SK-N-SH treated with all-trans-retinoic acid at 6 μM for 48 hours (cell line): Measurements from ENCODE around the gene MZB1.

Experiments used
- ARNTL ChIP-seq: fragments of 450-650 bp; formaldehyde crosslinking; IDR thresholded peaks from 2 replicates; pipeline ENCODE4 v1.5.0; 2020; ENCODE audit warnings: low read depth, mild to moderate bottlenecking, moderate library complexity, borderline replicate concordance
- CSDC2 ChIP-seq: fragments of 250-450 bp; sonication (Bioruptor Pico); IDR thresholded peaks from 2 replicates; pipeline ENCODE4 v1.5.0; 2020; ENCODE audit warnings: mild to moderate bottlenecking, moderate library complexity
- ESRRG ChIP-seq: fragments of 250-450 bp; sonication (Bioruptor Pico); IDR thresholded peaks from 2 replicates; pipeline ENCODE4 v1.6.1; 2021; ENCODE audit warnings: mild to moderate bottlenecking
- ISL1 ChIP-seq: fragments of 250-450 bp; sonication (Bioruptor Pico); IDR thresholded peaks from 2 replicates; pipeline ENCODE4 v2.1.2; 2022; ENCODE audit warnings: mild to moderate bottlenecking, moderate library complexity
- OSR1 ChIP-seq: fragments of 250-450 bp; sonication (Bioruptor Pico); IDR thresholded peaks from 2 replicates; pipeline ENCODE4 v1.8.0; 2022; ENCODE audit warnings: moderate library complexity, mild to moderate bottlenecking, inconsistent platforms
- PPARA ChIP-seq: fragments of 250-450 bp; sonication (Bioruptor Pico); IDR thresholded peaks from 2 replicates; pipeline ENCODE4 v1.5.0; 2020; ENCODE audit warnings: mild to moderate bottlenecking, borderline replicate concordance
- RARB ChIP-seq: fragments of 250-450 bp; sonication (Bioruptor Pico); IDR thresholded peaks from 2 replicates; pipeline ENCODE4 v1.8.0; 2021; ENCODE audit warnings: mild to moderate bottlenecking, moderate library complexity
- TOX ChIP-seq: fragments of 250-450 bp; sonication (Bioruptor Pico); IDR thresholded peaks from 2 replicates; pipeline ENCODE4 v1.8.0; 2021; ENCODE audit warnings: mild to moderate bottlenecking, moderate library complexity, borderline replicate concordance
- ZNF70 ChIP-seq: fragments of 450-650 bp; formaldehyde crosslinking; IDR thresholded peaks from 2 replicates; pipeline ENCODE4 v1.5.0; 2020; ENCODE audit warnings: mild to moderate bottlenecking, moderate library complexity
- TF ChIP-seq, protein P1 (sequence below): fragments of 250-450 bp; sonication (Bioruptor Pico); IDR thresholded peaks from 2 replicates; pipeline ENCODE4 v1.5.1; 2020; ENCODE audit warnings: low read depth, mild to moderate bottlenecking, moderate library complexity
- TF ChIP-seq, protein P2 (sequence below): fragments of 250-450 bp; sonication (Bioruptor Pico); IDR thresholded peaks from 2 replicates; pipeline ENCODE4 v1.5.0; 2020; ENCODE audit warnings: mild to moderate bottlenecking, moderate library complexity
- TF ChIP-seq, protein P3 (sequence below): fragments of 250-450 bp; sonication (Bioruptor Pico); IDR thresholded peaks from 2 replicates; pipeline ENCODE4 v1.5.1; 2021; ENCODE audit warnings: mild to moderate bottlenecking, moderate library complexity
- TF ChIP-seq, protein P4 (sequence below): fragments of 250-450 bp; sonication (Bioruptor Pico); IDR thresholded peaks from 2 replicates; pipeline ENCODE4 v1.8.0; 2020; ENCODE audit warnings: mild to moderate bottlenecking, moderate library complexity, borderline replicate concordance

DNA sequence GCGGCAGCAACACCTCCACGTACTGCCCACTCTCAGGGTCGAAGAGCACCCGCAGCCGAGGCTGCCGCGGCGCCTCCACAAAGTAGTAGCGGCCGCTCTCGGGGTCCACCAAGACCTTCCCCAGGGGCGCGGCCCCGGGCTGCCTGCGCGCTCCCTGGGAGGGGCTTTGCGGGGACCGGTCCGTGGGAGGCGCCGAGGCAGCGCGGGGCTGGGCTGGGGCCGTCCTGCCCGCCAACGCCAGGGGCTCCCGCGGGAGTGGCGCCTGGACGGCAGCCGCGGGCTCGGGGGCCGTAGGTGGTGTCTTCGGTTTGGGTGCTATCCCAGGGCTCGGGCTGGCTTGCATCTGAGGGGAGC is 2.6 kb upstream of the MZB1 start:
- TF ChIP-seq, protein P1, sequence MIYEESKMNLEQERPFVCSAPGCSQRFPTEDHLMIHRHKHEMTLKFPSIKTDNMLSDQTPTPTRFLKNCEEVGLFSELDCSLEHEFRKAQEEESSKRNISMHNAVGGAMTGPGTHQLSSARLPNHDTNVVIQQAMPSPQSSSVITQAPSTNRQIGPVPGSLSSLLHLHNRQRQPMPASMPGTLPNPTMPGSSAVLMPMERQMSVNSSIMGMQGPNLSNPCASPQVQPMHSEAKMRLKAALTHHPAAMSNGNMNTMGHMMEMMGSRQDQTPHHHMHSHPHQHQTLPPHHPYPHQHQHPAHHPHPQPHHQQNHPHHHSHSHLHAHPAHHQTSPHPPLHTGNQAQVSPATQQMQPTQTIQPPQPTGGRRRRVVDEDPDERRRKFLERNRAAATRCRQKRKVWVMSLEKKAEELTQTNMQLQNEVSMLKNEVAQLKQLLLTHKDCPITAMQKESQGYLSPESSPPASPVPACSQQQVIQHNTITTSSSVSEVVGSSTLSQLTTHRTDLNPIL (CRISPR knock-in tag) = no peak
- TF ChIP-seq RARB (CRISPR knock-in tag) (no peak), CSDC2 (no peak), ESRRG (no peak), ZNF70 (CRISPR knock-in tag) (no peak), ARNTL (no peak), ISL1 (CRISPR knock-in tag) (no peak), TOX (CRISPR knock-in tag) (no peak), PPARA (no peak), OSR1 (CRISPR knock-in tag) (no peak)
- TF ChIP-seq, protein P2, sequence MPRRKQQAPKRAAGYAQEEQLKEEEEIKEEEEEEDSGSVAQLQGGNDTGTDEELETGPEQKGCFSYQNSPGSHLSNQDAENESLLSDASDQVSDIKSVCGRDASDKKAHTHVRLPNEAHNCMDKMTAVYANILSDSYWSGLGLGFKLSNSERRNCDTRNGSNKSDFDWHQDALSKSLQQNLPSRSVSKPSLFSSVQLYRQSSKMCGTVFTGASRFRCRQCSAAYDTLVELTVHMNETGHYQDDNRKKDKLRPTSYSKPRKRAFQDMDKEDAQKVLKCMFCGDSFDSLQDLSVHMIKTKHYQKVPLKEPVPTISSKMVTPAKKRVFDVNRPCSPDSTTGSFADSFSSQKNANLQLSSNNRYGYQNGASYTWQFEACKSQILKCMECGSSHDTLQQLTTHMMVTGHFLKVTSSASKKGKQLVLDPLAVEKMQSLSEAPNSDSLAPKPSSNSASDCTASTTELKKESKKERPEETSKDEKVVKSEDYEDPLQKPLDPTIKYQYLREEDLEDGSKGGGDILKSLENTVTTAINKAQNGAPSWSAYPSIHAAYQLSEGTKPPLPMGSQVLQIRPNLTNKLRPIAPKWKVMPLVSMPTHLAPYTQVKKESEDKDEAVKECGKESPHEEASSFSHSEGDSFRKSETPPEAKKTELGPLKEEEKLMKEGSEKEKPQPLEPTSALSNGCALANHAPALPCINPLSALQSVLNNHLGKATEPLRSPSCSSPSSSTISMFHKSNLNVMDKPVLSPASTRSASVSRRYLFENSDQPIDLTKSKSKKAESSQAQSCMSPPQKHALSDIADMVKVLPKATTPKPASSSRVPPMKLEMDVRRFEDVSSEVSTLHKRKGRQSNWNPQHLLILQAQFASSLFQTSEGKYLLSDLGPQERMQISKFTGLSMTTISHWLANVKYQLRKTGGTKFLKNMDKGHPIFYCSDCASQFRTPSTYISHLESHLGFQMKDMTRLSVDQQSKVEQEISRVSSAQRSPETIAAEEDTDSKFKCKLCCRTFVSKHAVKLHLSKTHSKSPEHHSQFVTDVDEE = no peak
- TF ChIP-seq, protein P3, sequence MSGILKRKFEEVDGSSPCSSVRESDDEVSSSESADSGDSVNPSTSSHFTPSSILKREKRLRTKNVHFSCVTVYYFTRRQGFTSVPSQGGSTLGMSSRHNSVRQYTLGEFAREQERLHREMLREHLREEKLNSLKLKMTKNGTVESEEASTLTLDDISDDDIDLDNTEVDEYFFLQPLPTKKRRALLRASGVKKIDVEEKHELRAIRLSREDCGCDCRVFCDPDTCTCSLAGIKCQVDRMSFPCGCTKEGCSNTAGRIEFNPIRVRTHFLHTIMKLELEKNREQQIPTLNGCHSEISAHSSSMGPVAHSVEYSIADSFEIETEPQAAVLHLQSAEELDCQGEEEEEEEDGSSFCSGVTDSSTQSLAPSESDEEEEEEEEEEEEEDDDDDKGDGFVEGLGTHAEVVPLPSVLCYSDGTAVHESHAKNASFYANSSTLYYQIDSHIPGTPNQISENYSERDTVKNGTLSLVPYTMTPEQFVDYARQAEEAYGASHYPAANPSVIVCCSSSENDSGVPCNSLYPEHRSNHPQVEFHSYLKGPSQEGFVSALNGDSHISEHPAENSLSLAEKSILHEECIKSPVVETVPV (CRISPR knock-in tag) = no peak
- TF ChIP-seq, protein P4, sequence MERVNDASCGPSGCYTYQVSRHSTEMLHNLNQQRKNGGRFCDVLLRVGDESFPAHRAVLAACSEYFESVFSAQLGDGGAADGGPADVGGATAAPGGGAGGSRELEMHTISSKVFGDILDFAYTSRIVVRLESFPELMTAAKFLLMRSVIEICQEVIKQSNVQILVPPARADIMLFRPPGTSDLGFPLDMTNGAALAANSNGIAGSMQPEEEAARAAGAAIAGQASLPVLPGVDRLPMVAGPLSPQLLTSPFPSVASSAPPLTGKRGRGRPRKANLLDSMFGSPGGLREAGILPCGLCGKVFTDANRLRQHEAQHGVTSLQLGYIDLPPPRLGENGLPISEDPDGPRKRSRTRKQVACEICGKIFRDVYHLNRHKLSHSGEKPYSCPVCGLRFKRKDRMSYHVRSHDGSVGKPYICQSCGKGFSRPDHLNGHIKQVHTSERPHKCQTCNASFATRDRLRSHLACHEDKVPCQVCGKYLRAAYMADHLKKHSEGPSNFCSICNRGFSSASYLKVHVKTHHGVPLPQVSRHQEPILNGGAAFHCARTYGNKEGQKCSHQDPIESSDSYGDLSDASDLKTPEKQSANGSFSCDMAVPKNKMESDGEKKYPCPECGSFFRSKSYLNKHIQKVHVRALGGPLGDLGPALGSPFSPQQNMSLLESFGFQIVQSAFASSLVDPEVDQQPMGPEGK = no peak
